M059J (cell line): ENCODE data around the gene GRIP1. TPM values are rescaled to one million over a fixed set of nuclear protein-coding genes. Genes with fewer than 3 reads are reported as not detected.

Source experiments
- DNase-seq: peaks from one replicate; pipeline ENCODE4 v3.0.0-alpha.2; 2012; ENCODE audit warnings: low read depth
- total RNA-seq: library from RNA; depleted of rRNA; stranded (reverse); fragments of >200 nt; shearing (Covaris generic); gene quantifications from 2 replicates; pipeline ENCODE4 v1.2.3, GENCODE V29; 2014

Gene GRIP1
- total RNA-seq, 1 experiment from 2014 or later: 2.9 TPM

DNA sequence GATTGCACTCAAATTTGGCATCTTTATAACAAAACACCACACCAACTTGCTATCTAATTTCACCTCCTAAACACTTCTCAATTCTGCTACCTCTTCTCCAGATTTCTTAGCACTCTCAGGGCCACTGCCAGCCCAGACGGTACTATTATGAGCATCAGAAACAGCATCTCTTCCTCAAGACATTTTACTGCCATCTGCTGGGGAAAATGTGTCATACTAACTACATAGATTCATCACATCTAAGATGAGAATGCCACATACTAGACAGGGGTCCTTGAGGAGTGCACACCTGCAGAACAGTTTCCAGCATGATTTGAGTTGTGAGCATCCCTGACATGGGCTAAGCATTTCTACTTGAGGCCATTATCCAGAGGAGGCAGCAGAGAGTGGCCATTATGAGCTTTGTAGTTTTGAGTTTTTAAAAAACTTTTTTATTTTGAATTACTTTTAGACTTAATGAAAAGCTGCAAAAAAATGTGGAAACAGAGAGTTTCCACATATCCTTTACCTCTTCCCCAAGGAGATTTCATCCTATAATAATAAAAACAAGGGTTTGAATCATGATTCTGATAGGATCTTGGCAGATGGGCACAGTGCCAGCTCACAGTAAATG, 15.1 kb upstream of the GRIP1 start:
- DNase-seq: peak; percentile 62

- no peak for DNase-seq
Measured at GRCh38 chr12:66692986-66693385, 14.1 kb upstream of the GRIP1 start.

DNA sequence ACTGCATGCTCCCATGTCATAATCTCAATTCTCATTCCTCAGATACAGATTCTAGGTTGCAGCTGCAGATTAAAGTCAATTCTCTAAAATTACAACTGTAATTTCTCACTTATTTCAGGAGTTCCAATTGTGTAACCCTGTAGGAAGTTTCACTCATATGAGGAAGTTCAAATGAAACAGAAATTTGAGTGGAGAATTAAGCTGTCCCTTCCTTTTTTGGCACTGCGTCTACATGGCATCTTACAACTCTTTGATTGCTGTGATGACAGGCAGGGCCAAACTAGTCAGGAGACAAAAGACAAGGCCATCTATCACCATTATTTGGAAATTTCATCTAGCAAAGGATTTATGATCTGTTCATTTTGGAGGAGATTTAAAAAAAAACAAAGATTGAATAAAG, 13.3 kb upstream of the GRIP1 start:
- DNase-seq: no peak

DNA sequence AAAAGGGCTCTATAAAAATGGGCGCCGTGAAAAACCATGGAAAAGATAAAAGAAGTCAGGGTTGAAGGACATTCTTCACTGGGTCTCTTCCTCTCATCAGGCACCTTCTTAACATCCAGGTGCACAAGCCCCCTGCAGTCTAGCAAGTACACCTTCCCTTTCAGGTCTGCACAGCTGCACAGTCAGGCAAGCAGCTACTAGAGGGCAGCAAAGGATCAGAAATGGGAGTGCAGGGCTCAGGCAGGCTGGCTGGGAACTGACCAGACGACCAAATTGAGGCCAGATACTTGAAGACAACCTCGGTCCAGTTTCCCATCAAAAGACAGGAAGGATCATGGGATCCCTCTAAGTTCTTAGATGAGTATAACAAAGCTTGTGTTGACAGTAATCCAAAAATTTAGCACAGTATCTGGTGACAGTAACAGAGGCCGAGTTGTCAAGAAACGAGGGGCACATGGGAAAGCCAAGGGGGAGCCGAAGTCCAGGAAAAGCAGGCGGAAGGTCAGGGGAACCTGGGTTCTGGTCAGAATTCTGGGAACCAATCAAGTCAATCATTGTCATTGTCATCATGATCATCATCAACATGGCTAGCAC, 10.1 kb upstream of the GRIP1 start:
- peak; percentile 45 for DNase-seq

- no peak for DNase-seq
Measured at GRCh38 chr12:66684222-66684621, 5.3 kb upstream of the GRIP1 start.

- no peak for DNase-seq
Measured at GRCh38 chr12:66683822-66684221, 4.9 kb upstream of the GRIP1 start.

GRCh38 chr12:66683073-66683472, 4.2 kb upstream of the GRIP1 start:
- DNase-seq: no peak

GRCh38 chr12:66679461-66680084, 697 bp upstream of the GRIP1 start:
- DNase-seq: no peak

DNA sequence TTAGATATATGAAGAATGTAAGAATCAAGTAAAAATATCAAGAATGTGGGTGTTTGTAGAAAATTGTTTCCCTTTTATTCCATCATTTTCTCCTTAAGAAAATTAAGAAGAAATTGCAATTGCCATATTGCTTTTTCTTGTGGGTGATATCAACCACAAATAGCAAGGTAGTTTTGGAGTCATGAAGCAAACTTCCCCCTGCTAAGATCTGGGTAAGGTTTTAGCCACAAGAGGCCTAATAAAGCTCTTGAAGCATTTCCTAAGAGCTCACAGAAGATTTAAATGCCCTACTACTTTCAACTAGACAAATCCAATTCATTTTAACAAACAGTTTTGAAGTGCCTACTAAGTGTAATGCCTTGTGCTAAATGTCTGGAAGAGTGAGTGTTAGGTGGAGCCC, 2.6 kb downstream of the GRIP1 start:
- no peak for DNase-seq

DNA sequence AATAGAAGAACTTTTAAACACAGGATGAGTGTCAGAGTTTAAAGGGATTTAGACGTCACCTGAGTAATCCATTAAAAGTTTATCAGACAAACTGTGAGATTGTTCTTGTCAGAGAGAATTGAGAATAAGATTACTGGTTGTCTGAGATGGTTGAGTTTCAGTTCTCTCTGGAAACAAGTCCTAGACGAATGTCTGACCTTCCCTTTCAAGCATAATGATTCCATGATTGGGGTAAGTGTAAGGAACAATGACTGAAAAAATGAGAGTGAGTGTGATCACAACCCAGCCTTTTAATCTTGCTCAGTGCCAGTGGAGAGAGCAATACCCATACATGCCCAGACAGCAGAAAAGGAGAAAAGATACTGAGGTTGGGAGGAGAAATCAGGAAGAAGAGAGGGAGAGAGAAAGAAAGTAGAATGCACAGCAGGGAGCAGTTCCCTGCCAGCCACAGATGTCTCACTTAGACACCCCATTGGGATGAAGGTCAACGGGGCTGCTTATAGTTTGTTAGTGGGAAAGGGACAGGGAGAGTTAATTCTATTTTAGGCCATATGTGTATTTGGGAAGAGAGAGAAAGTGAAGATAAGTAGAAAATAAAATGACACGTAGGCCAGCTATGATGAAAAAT, 4.3 kb downstream of the GRIP1 start:
- no peak for DNase-seq

GRCh38 chr12:66669541-66669940, 9.3 kb downstream of the GRIP1 start:
- no peak for DNase-seq

DNA sequence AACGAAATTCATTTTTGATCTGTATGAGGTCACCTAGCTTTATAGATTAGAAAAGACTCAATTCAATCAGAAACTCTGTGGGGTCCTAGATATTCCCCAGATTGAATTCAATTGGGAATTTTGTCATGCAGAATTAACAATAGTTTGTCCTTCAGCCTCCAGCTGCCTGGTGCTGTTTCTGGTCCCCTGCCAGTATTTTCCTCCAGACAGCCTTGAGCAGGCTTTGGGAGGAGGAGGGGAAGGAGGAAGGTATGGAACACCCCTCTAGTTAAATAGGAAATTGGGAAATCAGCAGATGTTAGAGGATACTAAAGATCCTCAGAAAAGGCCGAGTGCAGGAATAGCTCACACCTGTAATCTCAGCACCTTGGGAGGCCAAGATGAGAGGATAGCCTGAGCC, 10.6 kb downstream of the GRIP1 start:
- DNase-seq: no peak

DNA sequence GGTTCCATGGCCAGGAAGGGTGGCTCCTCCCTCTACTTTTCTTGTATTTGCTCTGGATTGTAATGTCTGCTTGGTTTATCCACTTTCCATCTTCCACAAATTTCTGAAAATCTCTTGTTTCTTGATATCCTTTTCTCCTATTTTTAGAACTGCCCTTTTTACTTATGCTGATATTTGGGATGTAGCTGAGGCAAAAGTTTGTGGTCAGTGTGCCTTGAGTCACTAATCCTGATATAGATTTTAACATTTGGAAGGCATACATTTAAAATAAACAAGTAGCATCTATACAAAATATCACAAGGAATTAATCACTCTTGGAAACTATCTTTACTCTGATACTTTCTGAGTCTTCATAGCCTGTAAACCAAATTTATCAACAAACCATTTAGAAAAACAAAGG, 11.0 kb downstream of the GRIP1 start:
- no peak for DNase-seq

DNA sequence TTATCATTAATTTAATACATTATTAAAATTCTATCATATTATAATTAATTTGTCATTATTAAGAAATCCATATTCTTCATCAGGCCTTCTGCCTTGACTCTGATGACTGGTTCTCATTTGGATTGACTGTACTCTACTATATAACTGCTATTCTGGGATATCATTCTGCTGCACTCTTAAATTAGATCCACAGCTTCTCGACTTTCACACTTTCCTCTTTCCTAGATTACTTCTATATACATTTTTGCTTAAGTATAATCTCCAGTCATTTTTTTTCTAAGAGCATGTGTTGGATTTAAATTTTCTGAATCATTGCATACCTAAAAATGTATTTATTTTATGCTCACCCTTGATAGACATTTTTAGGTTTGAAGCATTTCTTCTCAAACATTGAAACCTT, 12.4 kb downstream of the GRIP1 start:
- no peak for DNase-seq

- DNase-seq: peak; percentile 5
Measured at GRCh38 chr12:66665435-66665985, 13.4 kb downstream of the GRIP1 start.

GRCh38 chr12:66664076-66664475, 14.8 kb downstream of the GRIP1 start:
- no peak for DNase-seq

DNA sequence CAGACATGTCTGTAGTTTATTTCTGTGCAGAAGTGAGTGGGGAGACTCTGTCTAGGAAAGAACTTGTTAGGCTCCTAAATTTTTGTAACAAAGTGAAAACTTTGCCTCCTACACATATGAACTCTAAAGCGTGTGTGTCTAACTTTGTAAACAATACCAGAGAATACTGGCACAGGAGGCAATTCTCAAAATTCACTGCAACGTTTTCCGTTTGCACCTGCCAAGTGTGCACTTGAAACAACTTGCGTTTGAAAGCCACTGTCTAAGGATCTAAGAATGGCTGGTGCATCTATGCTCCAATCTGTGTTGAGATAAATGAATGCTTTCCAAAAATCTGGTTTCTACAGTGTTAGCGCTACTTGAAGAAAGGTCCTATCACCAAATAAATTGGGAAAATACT, 15.3 kb downstream of the GRIP1 start:
- DNase-seq: no peak

- peak; percentile 55 for DNase-seq
Measured at GRCh38 chr12:66662729-66663128, 16.1 kb downstream of the GRIP1 start.

DNA sequence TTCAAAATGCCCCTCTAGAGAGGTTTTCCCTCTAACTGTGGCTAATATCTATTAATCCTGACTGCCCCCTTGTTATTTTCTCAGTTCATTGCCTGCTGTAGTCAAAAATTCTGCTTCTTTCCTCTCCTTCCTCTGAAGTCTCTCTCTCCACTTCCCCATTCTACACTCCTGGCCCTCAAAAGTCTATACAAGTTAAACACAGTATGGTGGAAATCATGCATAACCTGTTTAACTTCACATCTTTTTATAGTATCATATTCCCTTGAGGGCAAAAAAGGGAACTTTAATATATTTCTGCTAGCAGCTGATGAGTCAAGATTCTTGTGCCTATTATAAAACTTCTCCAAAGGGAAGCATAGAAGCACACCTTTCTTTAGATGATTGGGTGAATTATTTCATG, 16.7 kb downstream of the GRIP1 start:
- DNase-seq: peak; percentile 6

- no peak for DNase-seq
Measured at GRCh38 chr12:66661357-66661756, 17.5 kb downstream of the GRIP1 start.

GRCh38 chr12:66653796-66654195, 25.1 kb downstream of the GRIP1 start:
- DNase-seq: no peak

DNA sequence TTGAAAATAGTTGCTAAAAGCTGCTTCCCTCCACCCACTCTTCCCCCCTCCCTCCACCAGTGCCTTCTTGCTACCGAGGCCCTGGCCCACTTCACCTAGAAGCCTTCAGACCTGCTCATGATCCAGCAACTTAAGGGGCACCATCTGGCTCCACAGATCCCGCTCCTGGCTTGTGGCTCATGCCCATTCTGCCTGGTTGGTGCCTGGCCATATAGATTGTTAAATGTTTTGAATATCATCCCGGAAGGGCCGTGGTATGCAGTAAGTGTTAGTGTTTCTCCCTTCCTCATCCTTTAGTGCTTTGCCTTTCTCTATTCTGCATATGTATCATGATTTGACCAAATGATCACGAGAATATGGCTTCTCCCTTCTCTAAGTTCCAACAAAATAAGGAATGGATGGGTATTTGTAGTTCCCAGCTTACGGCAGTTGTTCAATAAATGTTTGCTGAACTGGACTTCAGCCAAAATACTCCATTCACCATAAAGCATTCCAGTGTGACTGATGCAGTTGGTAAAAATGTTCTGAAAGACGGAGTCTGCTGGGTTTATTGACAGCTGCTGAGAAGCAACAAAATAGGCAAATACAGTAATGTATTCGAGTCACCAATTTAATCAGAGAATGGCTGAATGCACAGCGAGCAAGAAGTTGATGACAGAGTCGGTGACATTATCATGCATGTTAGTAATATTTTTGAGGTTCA, 30.7 kb downstream of the GRIP1 start:
- DNase-seq: no peak
